ENCODE measurements around the gene LRRC26. TPM values are rescaled to one million over a fixed set of nuclear protein-coding genes. Genes with fewer than 3 reads are reported as not detected.

LRRC26 gene
- total and polyA plus RNA-seq, 2 of the 13 experiments (the other 11 are each of a cell fraction or from before 2014, with no cell fraction given), result not detected

DNA sequence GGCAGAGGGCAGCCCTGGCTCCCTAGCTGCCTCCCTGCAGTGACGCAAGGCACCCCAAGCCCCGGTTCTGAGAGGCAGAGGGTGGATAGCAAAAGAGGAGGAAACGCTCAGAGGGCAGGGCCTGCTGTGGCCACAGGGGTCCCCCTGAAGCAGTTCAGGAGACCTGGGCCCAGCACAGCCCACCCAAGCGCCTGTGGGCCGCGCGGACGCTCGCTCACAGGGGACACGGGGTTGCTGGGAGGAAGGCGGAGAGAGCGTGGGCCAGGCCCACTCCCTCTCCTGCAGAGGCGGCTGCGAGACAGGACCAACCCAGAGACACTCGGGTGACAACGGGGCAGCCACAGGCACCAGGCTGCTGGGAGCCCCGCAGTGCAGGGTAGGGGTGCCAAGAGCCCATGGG lies 9.9 kb upstream of the LRRC26 start (continued):
- TF ChIP-seq, protein P1, sequence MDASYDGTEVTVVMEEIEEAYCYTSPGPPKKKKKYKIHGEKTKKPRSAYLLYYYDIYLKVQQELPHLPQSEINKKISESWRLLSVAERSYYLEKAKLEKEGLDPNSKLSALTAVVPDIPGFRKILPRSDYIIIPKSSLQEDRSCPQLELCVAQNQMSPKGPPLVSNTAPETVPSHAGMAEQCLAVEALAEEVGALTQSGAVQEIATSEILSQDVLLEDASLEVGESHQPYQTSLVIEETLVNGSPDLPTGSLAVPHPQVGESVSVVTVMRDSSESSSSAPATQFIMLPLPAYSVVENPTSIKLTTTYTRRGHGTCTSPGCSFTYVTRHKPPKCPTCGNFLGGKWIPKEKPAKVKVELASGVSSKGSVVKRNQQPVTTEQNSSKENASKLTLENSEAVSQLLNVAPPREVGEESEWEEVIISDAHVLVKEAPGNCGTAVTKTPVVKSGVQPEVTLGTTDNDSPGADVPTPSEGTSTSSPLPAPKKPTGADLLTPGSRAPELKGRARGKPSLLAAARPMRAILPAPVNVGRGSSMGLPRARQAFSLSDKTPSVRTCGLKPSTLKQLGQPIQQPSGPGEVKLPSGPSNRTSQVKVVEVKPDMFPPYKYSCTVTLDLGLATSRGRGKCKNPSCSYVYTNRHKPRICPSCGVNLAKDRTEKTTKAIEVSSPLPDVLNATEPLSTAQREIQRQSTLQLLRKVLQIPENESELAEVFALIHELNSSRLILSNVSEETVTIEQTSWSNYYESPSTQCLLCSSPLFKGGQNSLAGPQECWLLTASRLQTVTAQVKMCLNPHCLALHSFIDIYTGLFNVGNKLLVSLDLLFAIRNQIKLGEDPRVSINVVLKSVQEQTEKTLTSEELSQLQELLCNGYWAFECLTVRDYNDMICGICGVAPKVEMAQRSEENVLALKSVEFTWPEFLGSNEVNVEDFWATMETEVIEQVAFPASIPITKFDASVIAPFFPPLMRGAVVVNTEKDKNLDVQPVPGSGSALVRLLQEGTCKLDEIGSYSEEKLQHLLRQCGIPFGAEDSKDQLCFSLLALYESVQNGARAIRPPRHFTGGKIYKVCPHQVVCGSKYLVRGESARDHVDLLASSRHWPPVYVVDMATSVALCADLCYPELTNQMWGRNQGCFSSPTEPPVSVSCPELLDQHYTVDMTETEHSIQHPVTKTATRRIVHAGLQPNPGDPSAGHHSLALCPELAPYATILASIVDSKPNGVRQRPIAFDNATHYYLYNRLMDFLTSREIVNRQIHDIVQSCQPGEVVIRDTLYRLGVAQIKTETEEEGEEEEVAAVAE (CRISPR knock-in tag; IDR thresholded peaks at IDR 0.05; ENCODE audit: borderline replicate concordance), result no peak
- TF ChIP-seq ZNF180 (CRISPR knock-in tag; IDR thresholded peaks at IDR 0.05; ENCODE audit: borderline replicate concordance, low read depth) (no peak), ZNF121 (CRISPR knock-in tag; IDR thresholded peaks at IDR 0.05) (no peak), ZNF326 (CRISPR knock-in tag; IDR thresholded peaks at IDR 0.05; ENCODE audit: borderline replicate concordance) (no peak), KDM5A (IDR thresholded peaks at IDR 0.05; ENCODE audit: borderline replicate concordance, low read length) (no peak), HOXA7 (CRISPR knock-in tag; IDR thresholded peaks at IDR 0.05) (no peak), TARDBP (CRISPR knock-in tag; IDR thresholded peaks at IDR 0.05) (no peak), ISX (CRISPR knock-in tag; conservative IDR thresholded peaks at IDR 0.05) (no peak), ESRRA (CRISPR knock-in tag; IDR thresholded peaks at IDR 0.05; ENCODE audit: low read depth) (no peak), ZNF274 (CRISPR knock-in tag; IDR thresholded peaks at IDR 0.05) (no peak)

Measured in HepG2 (cell line).